Measurements from ENCODE around the gene FRMPD4. TPM values are rescaled to one million over a fixed set of nuclear protein-coding genes. Genes with fewer than 3 reads are reported as not detected.
A peak's percentile ranks its signal among the peaks of the same experiment; 100 is the strongest.

FRMPD4 gene
- total and polyA plus RNA-seq, 2 experiments from 2014 or later, result 0.19 to 0.80 TPM

GRCh38 chrX:12548746-12549145, 410.5 kb downstream of the FRMPD4 start:
- no peaks in the 10 kb centered on the region for H3K36me3 ChIP-seq (ENCODE audit: insufficient read depth)
- H3K27ac Mint-ChIP-seq, result no peak overlapping the region
- peak; percentile 83 for TF ChIP-seq REST (IDR thresholded peaks at IDR 0.05; ENCODE audit: unreplicated experiment)
- no peak for TF ChIP-seq STAT1 (IDR thresholded peaks at IDR 0.05; ENCODE audit: unreplicated experiment)
- H3F3A ChIP-seq (replicated peaks; ENCODE audit: low read depth), result no peaks in the 10 kb centered on the region
- H3K27me3 ChIP-seq (ENCODE audit: insufficient read depth), result no peaks in the 10 kb centered on the region
- no peak overlapping the region for H3K4me3 Mint-ChIP-seq
- ATAC-seq, result peak; percentile 45; the same call in 2 of the 3 replicates
- H2AFZ ChIP-seq, result no peak overlapping the region
- H3K27me3 Mint-ChIP-seq (ENCODE audit: insufficient read depth, low read depth, poor library complexity), result no peaks in the 10 kb centered on the region
- no peaks in the 10 kb centered on the region for H3K79me2 ChIP-seq (replicated peaks; ENCODE audit: insufficient read depth)
- no peaks in the 10 kb centered on the region for H3K4me1 Mint-ChIP-seq
- no peaks in the 10 kb centered on the region for H3K4me1 ChIP-seq (ENCODE audit: insufficient read depth)
- no peaks in the 10 kb centered on the region for H3K9me3 Mint-ChIP-seq
- H3K4me3 ChIP-seq, result no peak overlapping the region
- DNase-seq (ENCODE audit: low spot score), result peak; percentile 67
- H3K9me2 ChIP-seq (ENCODE audit: insufficient read depth), result no peaks in the 10 kb centered on the region
- H3K36me3 Mint-ChIP-seq (ENCODE audit: low read depth), result no peaks in the 10 kb centered on the region
- no peak overlapping the region for H3K27ac ChIP-seq (ENCODE audit: low read depth)
- no peaks in the 10 kb centered on the region for H4K20me1 ChIP-seq (replicated peaks; ENCODE audit: insufficient read depth)
- H3K4me2 ChIP-seq, result no peak overlapping the region

- Mint-ChIP-seq H3K4me3 (no peak overlapping the region), H3K27ac (no peak overlapping the region), H3K36me3 (ENCODE audit: low read depth) (no peaks in the 10 kb centered on the region), H3K4me1 (no peaks in the 10 kb centered on the region), H3K27me3 (ENCODE audit: insufficient read depth, low read depth, poor library complexity) (no peaks in the 10 kb centered on the region), H3K9me3 (no peaks in the 10 kb centered on the region)
- ATAC-seq (no peak), DNase-seq (ENCODE audit: low spot score) (no peak)
- Histone ChIP-seq H4K20me1 (replicated peaks; ENCODE audit: insufficient read depth) (no peaks in the 10 kb centered on the region), H3K4me2 (no peak overlapping the region), H3K36me3 (ENCODE audit: insufficient read depth) (no peaks in the 10 kb centered on the region), H3K27me3 (ENCODE audit: insufficient read depth) (no peaks in the 10 kb centered on the region), H3K79me2 (replicated peaks; ENCODE audit: insufficient read depth) (no peaks in the 10 kb centered on the region), H3K9me2 (ENCODE audit: insufficient read depth) (no peaks in the 10 kb centered on the region), H3K4me1 (ENCODE audit: insufficient read depth) (no peaks in the 10 kb centered on the region), H2AFZ (no peak overlapping the region), H3F3A (replicated peaks; ENCODE audit: low read depth) (no peaks in the 10 kb centered on the region), H3K27ac (ENCODE audit: low read depth) (no peak overlapping the region), H3K4me3 (no peak overlapping the region)
- TF ChIP-seq POLR2AphosphoS5 (IDR thresholded peaks at IDR 0.05; ENCODE audit: low read depth) (no peak), CTCF (conservative IDR thresholded peaks at IDR 0.05; ENCODE audit: low read depth in 2 of 2) (no peak), NANOG (IDR thresholded peaks at IDR 0.05; ENCODE audit: borderline replicate concordance) (no peak), REST (IDR thresholded peaks at IDR 0.05; ENCODE audit: unreplicated experiment) (no peak), ZNF114 (CRISPR knock-in tag; IDR thresholded peaks at IDR 0.05) (no peak), EZH2 (IDR thresholded peaks at IDR 0.05; ENCODE audit: low read depth, unreplicated experiment) (no peak), EZH2phosphoT487 (IDR thresholded peaks at IDR 0.05; ENCODE audit: unreplicated experiment) (no peak), ETS1 (IDR thresholded peaks at IDR 0.05) (no peak), JUNB (IDR thresholded peaks at IDR 0.05; ENCODE audit: unreplicated experiment) (no peak), STAT1 (IDR thresholded peaks at IDR 0.05; ENCODE audit: unreplicated experiment) (no peak), CREB1 (CRISPR knock-in tag; IDR thresholded peaks at IDR 0.05; ENCODE audit: low read depth) (no peak), ZNF331 (CRISPR knock-in tag; IDR thresholded peaks at IDR 0.05; ENCODE audit: low read depth) (no peak)
Observed at GRCh38 chrX:12554206-12554605, 415.9 kb downstream of the FRMPD4 start.

All from GM23338 (cell line).